ENCODE data around the gene ITPR2. TPM values are rescaled to one million over a fixed set of nuclear protein-coding genes. Genes with fewer than 3 reads are reported as not detected.

The ITPR2 gene
- total RNA-seq, 1 donor from 2014 or later, result 16.3 TPM

DNA sequence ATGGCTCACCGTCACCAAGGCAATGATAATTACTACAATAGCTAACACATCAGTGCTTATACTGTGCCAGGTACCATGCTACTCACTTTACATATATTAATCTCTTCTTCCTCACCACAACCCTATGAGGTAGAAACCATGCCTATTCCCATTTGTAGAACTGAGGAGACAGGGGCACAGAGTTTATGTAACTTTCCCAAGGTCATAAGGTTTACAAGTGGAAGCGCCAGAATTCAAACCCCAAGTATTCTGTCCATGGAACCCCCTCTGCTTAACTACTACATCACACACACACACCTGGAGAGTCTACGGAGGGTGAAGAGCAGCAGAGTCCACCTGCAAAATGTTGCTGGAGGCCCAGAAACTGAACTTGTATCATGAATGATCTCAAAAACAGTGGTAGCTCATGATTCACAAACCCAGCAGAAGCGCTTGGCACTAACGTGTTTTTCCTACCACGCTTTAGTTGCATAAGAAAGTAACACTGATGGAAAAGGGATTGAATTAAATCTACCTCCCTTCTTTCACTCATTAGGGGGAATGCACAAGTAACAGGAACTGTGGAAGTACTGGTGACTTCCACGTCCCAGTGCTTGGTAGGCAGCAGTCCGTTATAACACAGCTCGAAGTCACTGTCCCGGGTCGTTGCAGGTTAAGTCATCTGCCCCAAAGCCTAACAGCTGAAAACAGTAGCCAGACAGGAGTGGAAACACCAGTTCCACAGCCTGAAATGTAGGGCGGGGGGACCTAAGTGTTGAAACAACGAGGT is 2.0 kb downstream of the ITPR2 start:
- H3K4me3 ChIP-seq (ENCODE audit: low read depth, low read length), result no peak overlapping the region
- H3K27me3 ChIP-seq (ENCODE audit: control insufficient read depth, insufficient read depth, low read length), result no peaks in the 10 kb centered on the region
- no peaks in the 10 kb centered on the region for H3K36me3 ChIP-seq (ENCODE audit: control insufficient read depth, insufficient read depth, low read length)
- TF ChIP-seq, protein P1, sequence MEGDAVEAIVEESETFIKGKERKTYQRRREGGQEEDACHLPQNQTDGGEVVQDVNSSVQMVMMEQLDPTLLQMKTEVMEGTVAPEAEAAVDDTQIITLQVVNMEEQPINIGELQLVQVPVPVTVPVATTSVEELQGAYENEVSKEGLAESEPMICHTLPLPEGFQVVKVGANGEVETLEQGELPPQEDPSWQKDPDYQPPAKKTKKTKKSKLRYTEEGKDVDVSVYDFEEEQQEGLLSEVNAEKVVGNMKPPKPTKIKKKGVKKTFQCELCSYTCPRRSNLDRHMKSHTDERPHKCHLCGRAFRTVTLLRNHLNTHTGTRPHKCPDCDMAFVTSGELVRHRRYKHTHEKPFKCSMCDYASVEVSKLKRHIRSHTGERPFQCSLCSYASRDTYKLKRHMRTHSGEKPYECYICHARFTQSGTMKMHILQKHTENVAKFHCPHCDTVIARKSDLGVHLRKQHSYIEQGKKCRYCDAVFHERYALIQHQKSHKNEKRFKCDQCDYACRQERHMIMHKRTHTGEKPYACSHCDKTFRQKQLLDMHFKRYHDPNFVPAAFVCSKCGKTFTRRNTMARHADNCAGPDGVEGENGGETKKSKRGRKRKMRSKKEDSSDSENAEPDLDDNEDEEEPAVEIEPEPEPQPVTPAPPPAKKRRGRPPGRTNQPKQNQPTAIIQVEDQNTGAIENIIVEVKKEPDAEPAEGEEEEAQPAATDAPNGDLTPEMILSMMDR (IDR thresholded peaks at IDR 0.05; ENCODE audit: insufficient read depth, low read length, poor library complexity, severe bottlenecking), result no peak
- no peak for DNase-seq (ENCODE audit: low read depth)

DNA sequence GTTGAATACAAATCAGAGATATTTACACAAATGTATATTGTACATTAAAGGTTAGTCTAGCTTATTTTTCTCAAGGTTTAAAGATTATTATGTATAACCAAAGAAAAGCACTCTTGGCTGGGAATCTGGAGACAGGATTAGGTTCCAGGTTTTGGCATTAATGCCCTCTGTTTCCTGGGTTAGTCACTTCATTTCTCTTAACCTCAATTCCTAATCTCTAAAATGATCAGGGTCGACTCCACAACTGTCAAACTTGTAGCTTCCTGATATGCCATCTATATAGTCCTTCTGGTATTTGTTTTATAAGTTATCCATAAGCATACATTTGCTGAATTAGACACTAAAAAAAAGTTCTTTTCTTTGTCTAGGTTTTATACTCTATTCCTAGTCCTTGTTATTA is 2.6 kb downstream of the ITPR2 start:
- no peak overlapping the region for H3K4me3 ChIP-seq (ENCODE audit: low read depth, low read length)
- TF ChIP-seq, protein P1 (IDR thresholded peaks at IDR 0.05; ENCODE audit: insufficient read depth, low read length, poor library complexity, severe bottlenecking), result no peak

DNA sequence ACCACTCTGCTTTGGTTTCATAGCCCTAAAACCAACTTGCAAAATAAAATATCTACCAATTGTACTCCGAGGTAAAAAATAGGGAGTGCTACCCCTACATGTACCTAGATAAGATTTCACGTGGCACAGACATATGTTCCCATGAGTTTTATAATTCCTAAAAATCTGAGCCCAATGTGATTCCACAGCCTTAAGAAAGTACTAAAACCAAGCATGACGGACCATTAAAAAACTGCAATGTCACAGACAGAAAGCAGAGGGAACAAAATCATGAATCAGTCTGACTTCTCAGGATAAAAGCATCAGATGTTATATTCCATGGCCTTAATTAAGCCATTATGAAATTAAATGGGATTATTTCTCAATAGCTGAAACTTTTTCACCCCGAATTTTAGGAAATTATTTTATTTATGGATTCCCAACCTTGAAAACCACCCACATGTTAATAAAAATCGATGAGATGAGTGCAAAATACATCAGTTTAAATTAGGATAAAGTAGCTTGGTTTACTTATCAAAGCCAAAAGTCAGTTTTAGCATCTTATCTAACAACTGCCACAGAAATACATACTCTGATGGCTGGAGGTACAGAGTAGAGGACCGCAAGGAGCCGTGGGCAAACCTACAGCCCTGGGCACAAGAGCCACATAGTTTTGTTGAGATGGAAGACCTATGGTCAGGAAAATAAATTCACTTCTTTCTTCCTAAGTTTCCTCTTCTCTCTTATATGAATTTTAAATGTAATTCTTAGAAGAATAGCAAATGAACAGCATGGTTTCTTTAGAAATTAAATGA is 4.5 kb downstream of the ITPR2 start:
- Histone ChIP-seq H3K4me3 (ENCODE audit: low read depth, low read length) (no peak overlapping the region), H3K36me3 (ENCODE audit: control insufficient read depth, insufficient read depth, low read length) (no peaks in the 10 kb centered on the region), H3K27me3 (ENCODE audit: control insufficient read depth, insufficient read depth, low read length) (no peaks in the 10 kb centered on the region)
- DNase-seq (ENCODE audit: low read depth), result no peak
- TF ChIP-seq, protein P1 (IDR thresholded peaks at IDR 0.05; ENCODE audit: insufficient read depth, low read length, poor library complexity, severe bottlenecking), result no peak

More for the DNA sequence above, 2.6 kb downstream of the ITPR2 start:
- DNase-seq (ENCODE audit: low read depth), result no peak
- H3K27me3 ChIP-seq (ENCODE audit: control insufficient read depth, insufficient read depth, low read length), result no peaks in the 10 kb centered on the region
- H3K36me3 ChIP-seq (ENCODE audit: control insufficient read depth, insufficient read depth, low read length), result no peaks in the 10 kb centered on the region

DNA sequence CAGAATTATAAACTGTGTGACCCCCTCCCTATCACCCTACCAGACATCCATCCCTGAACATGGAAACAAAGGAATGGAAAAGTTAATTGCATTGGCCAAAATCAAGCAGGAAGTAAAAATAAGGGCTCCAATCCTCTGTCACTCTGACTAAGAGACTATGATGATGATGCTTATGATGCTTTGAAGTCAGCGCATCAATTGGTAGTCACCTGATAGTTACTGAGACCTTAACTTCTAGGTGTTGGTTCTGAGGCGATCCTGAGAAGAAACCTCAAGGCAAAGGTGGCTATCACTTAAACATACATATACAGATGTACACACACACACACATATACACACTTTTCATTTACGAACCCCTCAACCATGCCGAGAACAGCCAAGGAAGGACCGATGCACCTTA is 6.6 kb downstream of the ITPR2 start:
- DNase-seq (ENCODE audit: low read depth), result no peak
- no peaks in the 10 kb centered on the region for H3K27me3 ChIP-seq (ENCODE audit: control insufficient read depth, insufficient read depth, low read length)
- TF ChIP-seq, protein P1 (IDR thresholded peaks at IDR 0.05; ENCODE audit: insufficient read depth, low read length, poor library complexity, severe bottlenecking), result no peak
- H3K4me3 ChIP-seq (ENCODE audit: low read depth, low read length), result no peak overlapping the region
- H3K36me3 ChIP-seq (ENCODE audit: control insufficient read depth, insufficient read depth, low read length), result no peaks in the 10 kb centered on the region

DNA sequence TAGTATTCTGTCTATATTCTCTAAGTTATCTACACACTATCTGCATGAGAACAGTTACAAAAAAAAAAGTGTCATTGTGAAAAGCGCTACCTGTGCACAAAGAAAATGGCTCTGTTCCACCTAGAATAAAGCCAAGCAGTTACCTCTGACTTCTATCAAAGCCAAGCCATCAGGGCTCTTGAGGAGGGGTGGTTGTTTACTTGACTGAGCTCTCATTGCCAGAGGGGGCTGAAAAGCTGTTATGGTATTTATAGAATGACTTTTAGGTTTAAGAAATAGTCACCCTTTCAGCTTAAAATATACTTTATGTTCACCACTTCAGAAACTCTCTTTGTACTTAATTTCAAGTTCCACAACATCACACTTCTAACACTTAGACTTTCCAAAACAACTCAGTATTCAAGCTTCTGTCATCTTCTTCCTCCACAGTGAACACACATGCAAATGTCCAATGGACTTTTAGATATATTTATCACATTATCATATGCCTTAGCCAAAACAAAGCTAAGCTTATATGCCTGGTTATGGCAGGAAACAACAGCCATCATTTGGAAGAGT is 7.5 kb downstream of the ITPR2 start:
- DNase-seq (ENCODE audit: low read depth), result no peak
- Histone ChIP-seq H3K4me3 (ENCODE audit: low read depth, low read length) (no peak overlapping the region), H3K36me3 (ENCODE audit: control insufficient read depth, insufficient read depth, low read length) (no peaks in the 10 kb centered on the region), H3K27me3 (ENCODE audit: control insufficient read depth, insufficient read depth, low read length) (no peaks in the 10 kb centered on the region)
- TF ChIP-seq, protein P1 (IDR thresholded peaks at IDR 0.05; ENCODE audit: insufficient read depth, low read length, poor library complexity, severe bottlenecking), result no peak

Data from kidney epithelial cell (primary cell).